ENCODE measurements around the gene PGBD2. TPM values are rescaled to one million over a fixed set of nuclear protein-coding genes. Genes with fewer than 3 reads are reported as not detected.

PGBD2 gene
- total RNA-seq, 2 donors from 2014 or later: 6.5 to 7.1 TPM

- Histone ChIP-seq H3K27me3 (replicated peaks; ENCODE audit: insufficient read depth) (no peaks in the 10 kb centered on the region), H3K9me3 (no peaks in the 10 kb centered on the region), H3K4me1 (ENCODE audit: control insufficient read depth in 1 of 2, low read depth in 2 of 2) (peaks cover 11 to 39% of the 10 kb centered on the region in 2 donors), H3K4me3 (peak within 1 kb of the TSS; percentile 77), H3K27ac (peak within 1 kb of the TSS; percentile 82 to 85), H3K36me3 (no peaks in the 10 kb centered on the region)
- TF ChIP-seq, protein P1, sequence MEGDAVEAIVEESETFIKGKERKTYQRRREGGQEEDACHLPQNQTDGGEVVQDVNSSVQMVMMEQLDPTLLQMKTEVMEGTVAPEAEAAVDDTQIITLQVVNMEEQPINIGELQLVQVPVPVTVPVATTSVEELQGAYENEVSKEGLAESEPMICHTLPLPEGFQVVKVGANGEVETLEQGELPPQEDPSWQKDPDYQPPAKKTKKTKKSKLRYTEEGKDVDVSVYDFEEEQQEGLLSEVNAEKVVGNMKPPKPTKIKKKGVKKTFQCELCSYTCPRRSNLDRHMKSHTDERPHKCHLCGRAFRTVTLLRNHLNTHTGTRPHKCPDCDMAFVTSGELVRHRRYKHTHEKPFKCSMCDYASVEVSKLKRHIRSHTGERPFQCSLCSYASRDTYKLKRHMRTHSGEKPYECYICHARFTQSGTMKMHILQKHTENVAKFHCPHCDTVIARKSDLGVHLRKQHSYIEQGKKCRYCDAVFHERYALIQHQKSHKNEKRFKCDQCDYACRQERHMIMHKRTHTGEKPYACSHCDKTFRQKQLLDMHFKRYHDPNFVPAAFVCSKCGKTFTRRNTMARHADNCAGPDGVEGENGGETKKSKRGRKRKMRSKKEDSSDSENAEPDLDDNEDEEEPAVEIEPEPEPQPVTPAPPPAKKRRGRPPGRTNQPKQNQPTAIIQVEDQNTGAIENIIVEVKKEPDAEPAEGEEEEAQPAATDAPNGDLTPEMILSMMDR (IDR thresholded peaks at IDR 0.05): no peak
- DNase-seq (ENCODE audit: low spot score) (peak; percentile 92), ATAC-seq (ENCODE audit: insufficient number of reproducible peaks, low FRiP score, low read depth) (peak; percentile 72)
These were observed 46.8 kb upstream of the PGBD2 start, which contains the start of gene ZNF692 for GRCh38 chr1:248858891-248859889. Gene ZNF692 (minus strand): TSS chr1:248859085. CDS start chr1:248858309, 776 bp downstream.

DNA sequence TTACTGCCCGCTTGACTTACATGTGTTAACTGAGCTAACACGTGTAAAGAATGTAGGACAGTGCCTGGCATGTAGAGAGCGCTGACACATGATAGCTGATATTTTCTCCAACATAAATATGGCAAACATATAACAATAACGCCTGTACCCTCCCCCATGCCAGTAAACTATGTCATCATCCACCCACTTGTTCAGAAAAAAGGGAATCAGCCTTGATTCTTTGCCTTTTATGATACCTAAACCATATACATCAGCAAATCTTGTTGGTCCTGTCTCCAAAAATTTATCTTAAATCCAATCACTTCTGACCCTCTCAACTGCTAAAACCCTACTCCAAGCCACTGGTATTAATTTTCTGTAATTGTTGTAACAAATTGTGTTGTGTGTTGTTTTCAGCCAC lies 46.0 kb upstream of the PGBD2 start:
- H3K4me3 ChIP-seq: no peak overlapping the region
- H3K4me1 ChIP-seq (ENCODE audit: control insufficient read depth in 1 of 2, low read depth in 2 of 2): peaks cover 11 to 39% of the 10 kb centered on the region in 2 donors
- H3K27me3 ChIP-seq (replicated peaks; ENCODE audit: insufficient read depth): no peaks in the 10 kb centered on the region
- ATAC-seq (ENCODE audit: insufficient number of reproducible peaks, low FRiP score, low read depth) (no peak), DNase-seq (ENCODE audit: low spot score) (no peak)
- H3K36me3 ChIP-seq: no peaks in the 10 kb centered on the region
- H3K27ac ChIP-seq: peak overlapping the region in 1 of 2 donors; percentile 82
- no peaks in the 10 kb centered on the region for H3K9me3 ChIP-seq
- TF ChIP-seq, protein P1 (IDR thresholded peaks at IDR 0.05): no peak

GRCh38 chr1:248861616-248862015 lies 44.4 kb upstream of the PGBD2 start:
- H3K9me3 ChIP-seq: no peaks in the 10 kb centered on the region
- peaks cover 11 to 39% of the 10 kb centered on the region in 2 donors for H3K4me1 ChIP-seq (ENCODE audit: control insufficient read depth in 1 of 2, low read depth in 2 of 2)
- no peaks in the 10 kb centered on the region for H3K27me3 ChIP-seq (replicated peaks; ENCODE audit: insufficient read depth)
- ATAC-seq (ENCODE audit: insufficient number of reproducible peaks, low FRiP score, low read depth): no peak
- H3K27ac ChIP-seq: no peak overlapping the region
- TF ChIP-seq, protein P1 (IDR thresholded peaks at IDR 0.05): no peak
- H3K4me3 ChIP-seq: no peak overlapping the region
- DNase-seq (ENCODE audit: low spot score): no peak
- H3K36me3 ChIP-seq: no peaks in the 10 kb centered on the region

DNA sequence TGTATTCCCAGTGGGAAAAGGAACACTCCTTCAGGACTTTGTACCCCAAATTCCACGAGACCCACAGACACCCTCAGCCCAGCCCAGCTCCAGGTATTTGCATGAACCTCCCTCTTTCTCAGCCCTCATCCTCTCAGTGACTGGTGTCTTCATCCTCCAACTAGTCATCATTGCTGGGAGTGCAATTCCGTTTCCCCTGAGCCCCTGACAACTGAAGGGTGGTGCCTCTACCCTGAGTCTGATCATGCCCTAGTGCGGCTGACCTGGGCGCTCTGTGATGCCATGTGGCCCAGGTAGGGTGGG lies 43.4 kb upstream of the PGBD2 start:
- no peak for ATAC-seq (ENCODE audit: insufficient number of reproducible peaks, low FRiP score, low read depth)
- H3K27me3 ChIP-seq (replicated peaks; ENCODE audit: insufficient read depth): no peaks in the 10 kb centered on the region
- peak overlapping the region; percentile 26 to 68 for H3K27ac ChIP-seq
- no peak for DNase-seq (ENCODE audit: low spot score)
- peak overlapping the region; percentile 75 for H3K4me3 ChIP-seq
- H3K36me3 ChIP-seq: no peaks in the 10 kb centered on the region
- TF ChIP-seq, protein P1 (IDR thresholded peaks at IDR 0.05): no peak
- H3K9me3 ChIP-seq: no peaks in the 10 kb centered on the region
- H3K4me1 ChIP-seq (ENCODE audit: control insufficient read depth in 1 of 2, low read depth in 2 of 2): peaks cover 9 to 31% of the 10 kb centered on the region in 2 donors

Measured in thoracic aorta (tissue), 2 donors.